WTC11 (cell line): ENCODE measurements around the gene HFE. TPM values are rescaled to one million over a fixed set of nuclear protein-coding genes. Genes with fewer than 3 reads are reported as not detected.
"Not testable (repeated sequence)": the region's sequence is repeated elsewhere in the genome, so short reads cannot be mapped to it uniquely, and the experiment has no call there.

ENCODE experiments used
- ATAC-seq: fragments of 200-7000 bp; cut with Tn5 transposase; 2 replicates; pipeline ENCODE4 v1.10.0; 2021; ENCODE audit warnings: mild to moderate bottlenecking, moderate library complexity
- CTCF ChIA-PET: fragments of 300-600 bp; sonication (Branson Sonifier 250); formaldehyde crosslinking; loops from one replicate; lab custom pipeline; 2021; ENCODE audit warnings: antibody characterized with exemption; lab: Charles Lee
- POLR2A ChIA-PET: fragments of 350-600 bp; sonication (Branson Sonifier 250); formaldehyde crosslinking; loops from one replicate; lab custom pipeline; 2021; ENCODE audit warnings: antibody characterized with exemption; lab: Charles Lee
- DNase-seq: peaks from one replicate; pipeline ENCODE4 v3.0.0; 2021; ENCODE audit warnings: low spot score
- H3K27ac Mint-ChIP-seq: 2 replicates; pipeline ENCODE4 v1.8.0; 2021; ENCODE audit warnings: mixed read lengths
- H3K27me3 Mint-ChIP-seq: 2 replicates; pipeline ENCODE4 v1.8.0; 2021; ENCODE audit warnings: low read depth, mild to moderate bottlenecking, moderate library complexity, mixed read lengths
- H3K36me3 Mint-ChIP-seq: 2 replicates; pipeline ENCODE4 v1.8.0; 2021; ENCODE audit warnings: mixed read lengths
- H3K4me1 Mint-ChIP-seq: 2 replicates; pipeline ENCODE4 v1.8.0; 2022; ENCODE audit warnings: mixed read lengths
- H3K4me3 Mint-ChIP-seq: 2 replicates; pipeline ENCODE4 v1.8.0; 2021; ENCODE audit warnings: mild to moderate bottlenecking, moderate library complexity, mixed read lengths
- H3K9me3 Mint-ChIP-seq: 2 replicates; pipeline ENCODE4 v1.8.0; 2021; ENCODE audit warnings: mixed read lengths
- AR ChIP-seq: fragments of 250-450 bp; sonication (Bioruptor Pico); IDR thresholded peaks from 2 replicates; pipeline ENCODE4 v1.9.0; 2021; ENCODE audit warnings: mild to moderate bottlenecking
- ATF6 ChIP-seq: sonication (generic); formaldehyde crosslinking; IDR thresholded peaks from 2 replicates; pipeline ENCODE4 v1.8.1; 2023; ENCODE audit warnings: mild to moderate bottlenecking, missing genetic modification reagents
- E2F4 ChIP-seq: sonication (generic); formaldehyde crosslinking; IDR thresholded peaks from 2 replicates; pipeline ENCODE4 v1.8.1; 2022; ENCODE audit warnings: low read depth, mild to moderate bottlenecking, moderate library complexity, missing genetic modification reagents, borderline replicate concordance
- EMX1 ChIP-seq: fragments of 250-450 bp; sonication (Bioruptor Pico); IDR thresholded peaks from 2 replicates; pipeline ENCODE4 v1.8.0; 2021; ENCODE audit warnings: mild to moderate bottlenecking
- ESRRA ChIP-seq: sonication (generic); formaldehyde crosslinking; IDR thresholded peaks from 2 replicates; pipeline ENCODE4 v1.8.1; 2022; ENCODE audit warnings: mild to moderate bottlenecking, missing genetic modification reagents, borderline replicate concordance
- MAX ChIP-seq: sonication (generic); formaldehyde crosslinking; IDR thresholded peaks from 2 replicates; pipeline ENCODE4 v1.8.0; 2022; ENCODE audit warnings: mild to moderate bottlenecking, missing genetic modification reagents
- MXD4 ChIP-seq: fragments of 250-450 bp; sonication (Bioruptor Pico); IDR thresholded peaks from 2 replicates; pipeline ENCODE4 v1.8.0; 2021; ENCODE audit warnings: mild to moderate bottlenecking, moderate library complexity, borderline replicate concordance
- NR1H2 ChIP-seq: sonication (generic); formaldehyde crosslinking; IDR thresholded peaks from 2 replicates; pipeline ENCODE4 v1.9.0; 2021; ENCODE audit warnings: mild to moderate bottlenecking, moderate library complexity, missing genetic modification reagents
- NR3C1 ChIP-seq: sonication (generic); formaldehyde crosslinking; conservative IDR thresholded peaks from 2 replicates; pipeline ENCODE4 v1.8.1; 2023; ENCODE audit warnings: low read depth, mild to moderate bottlenecking, missing genetic modification reagents
- OVOL2 ChIP-seq: fragments of 250-450 bp; sonication (Bioruptor Pico); IDR thresholded peaks from 2 replicates; pipeline ENCODE4 v1.9.0; 2021; ENCODE audit warnings: mild to moderate bottlenecking, borderline replicate concordance
- RORB ChIP-seq: fragments of 250-450 bp; sonication (Bioruptor Pico); IDR thresholded peaks from 2 replicates; pipeline ENCODE4 v1.9.0; 2021; ENCODE audit warnings: mild to moderate bottlenecking
- SMAD4 ChIP-seq: sonication (generic); formaldehyde crosslinking; IDR thresholded peaks from 2 replicates; pipeline ENCODE4 v1.8.0; 2022; ENCODE audit warnings: mild to moderate bottlenecking, missing genetic modification reagents
- TEAD1 ChIP-seq: sonication (generic); formaldehyde crosslinking; IDR thresholded peaks from 2 replicates; pipeline ENCODE4 v1.8.0; 2022; ENCODE audit warnings: mild to moderate bottlenecking, missing genetic modification reagents
- TEAD4 ChIP-seq: sonication (generic); formaldehyde crosslinking; IDR thresholded peaks from 2 replicates; pipeline ENCODE4 v1.8.0; 2022; ENCODE audit warnings: mild to moderate bottlenecking, missing genetic modification reagents
- USF2 ChIP-seq: sonication (generic); formaldehyde crosslinking; IDR thresholded peaks from 2 replicates; pipeline ENCODE4 v1.8.1; 2023; ENCODE audit warnings: mild to moderate bottlenecking, missing genetic modification reagents, moderate library complexity
- ZNF121 ChIP-seq: sonication (generic); formaldehyde crosslinking; IDR thresholded peaks from 2 replicates; pipeline ENCODE4 v1.8.0; 2023; ENCODE audit warnings: missing genetic modification reagents
- ZNF138 ChIP-seq: sonication (generic); formaldehyde crosslinking; conservative IDR thresholded peaks from 2 replicates; pipeline ENCODE4 v1.8.1; 2022; ENCODE audit warnings: mild to moderate bottlenecking, moderate library complexity, missing genetic modification reagents
- ZNF416 ChIP-seq: fragments of 250-450 bp; sonication (Bioruptor Pico); IDR thresholded peaks from 2 replicates; pipeline ENCODE4 v1.9.0; 2021; ENCODE audit warnings: mild to moderate bottlenecking, inconsistent platforms
- ZNF425 ChIP-seq: fragments of 250-450 bp; sonication (Bioruptor Pico); conservative IDR thresholded peaks from 2 replicates; pipeline ENCODE4 v1.9.0; 2021; ENCODE audit warnings: mild to moderate bottlenecking
- ZNF512 ChIP-seq: sonication (generic); formaldehyde crosslinking; IDR thresholded peaks from 2 replicates; pipeline ENCODE4 v1.8.1; 2022; ENCODE audit warnings: missing genetic modification reagents, borderline replicate concordance
- total RNA-seq: library from RNA; stranded (reverse); gene quantifications from 3 replicates; pipeline ENCODE4 v1.2.3, GENCODE V29; 2021

HFE gene
- total RNA-seq, 1 experiment from 2014 or later = 1.9 TPM

GRCh38 chr6:26116267-26116666 is 29.0 kb downstream of the HFE start:
- Mint-ChIP-seq H3K36me3 (no peaks in the 10 kb centered on the region), H3K27ac (no peak overlapping the region), H3K4me3 (no peak overlapping the region), H3K27me3 (no peaks in the 10 kb centered on the region)
- ATAC-seq (no peak), DNase-seq (no peak)
- TF ChIP-seq MAX (CRISPR knock-in tag) = no peak
- TF ChIP-seq SMAD4 (CRISPR knock-in tag) = no peak
- no peak for TF ChIP-seq ESRRA (CRISPR knock-in tag)
- TF ChIP-seq ZNF121 (CRISPR knock-in tag) = peak; percentile 69; the same call in 1 of the 2 replicates
- TF ChIP-seq, all 79 proteins: peak for 1
- Mint-ChIP-seq H3K4me1 (peaks cover 13% of the 10 kb centered on the region), H3K9me3 (no peaks in the 10 kb centered on the region)
- CTCF ChIA-PET = no interaction called here
- POLR2A ChIA-PET = no interaction called here

- Mint-ChIP-seq H3K27me3 (no peaks in the 10 kb centered on the region), H3K4me1 (peaks cover 24% of the 10 kb centered on the region), H3K27ac (no peak overlapping the region), H3K36me3 (no peaks in the 10 kb centered on the region; the same call in 1 of the 2 replicates), H3K9me3 (no peaks in the 10 kb centered on the region), H3K4me3 (no peak overlapping the region)
- ChIA-PET CTCF (no interaction called here), POLR2A (interaction anchor here (0.6 to 1.2 kb wide), 4 partner anchors 10 to 86 kb away, joined by 3 to 10 read pairs (median 4); a partner anchor contains a TSS)
- no peak for TF ChIP-seq NR3C1 (CRISPR knock-in tag)
- TF ChIP-seq RORB = no peak
- no peak for TF ChIP-seq TEAD1
- TF ChIP-seq ZNF425 (CRISPR knock-in tag) = no peak
- no peak for TF ChIP-seq NR1H2
- no peak for TF ChIP-seq USF2 (CRISPR knock-in tag)
- no peak for TF ChIP-seq MXD4 (CRISPR knock-in tag)
- TF ChIP-seq ZNF138 (CRISPR knock-in tag) = no peak
- TF ChIP-seq E2F4 (CRISPR knock-in tag) = no peak
- no peak for TF ChIP-seq ATF6 (CRISPR knock-in tag)
- TF ChIP-seq EMX1 (CRISPR knock-in tag) = no peak
- TF ChIP-seq ZNF121 (CRISPR knock-in tag) = no peak
- TF ChIP-seq ZNF512 = no peak
- no peak for TF ChIP-seq ZNF416 (CRISPR knock-in tag)
- TF ChIP-seq OVOL2 (CRISPR knock-in tag) = no peak
- TF ChIP-seq TEAD4 (CRISPR knock-in tag) = no peak
- no peak for TF ChIP-seq AR
- ATAC-seq = no peak
- DNase-seq = no peak
Observed at GRCh38 chr6:26118999-26119398, 31.8 kb downstream of the HFE start.

GRCh38 chr6:26120115-26120514 is 32.9 kb downstream of the HFE start:
- H3K4me3 Mint-ChIP-seq, H3K27me3 Mint-ChIP-seq, DNase-seq, H3K27ac Mint-ChIP-seq, CTCF ChIA-PET, H3K9me3 Mint-ChIP-seq, ATAC-seq: not testable (repeated sequence)
- Mint-ChIP-seq H3K4me1 (peaks cover 24% of the 10 kb centered on the region), H3K36me3 (peaks cover 11% of the 10 kb centered on the region)
- POLR2A ChIA-PET = interaction anchor here (0.7 to 1.2 kb wide), 5 partner anchors 11 to 79 kb away, joined by 4 read pairs; a partner anchor contains a TSS
